HG02852 (cell line): Measurements from ENCODE around the gene SPTB.

Experiments
- ATAC-seq: cut with Tn5 transposase; IDR thresholded peaks from one replicate; pipeline ENCODE4 v1.9.1; 2021; ENCODE audit warnings: mild to moderate bottlenecking, moderate library complexity; ENCODE audit not compliant: unreplicated experiment

The SPTB gene

GRCh38 chr14:64698903-64699302, 180.8 kb downstream of the SPTB start:
- no peak for ATAC-seq

- ATAC-seq, result no peak
Observed at GRCh38 chr14:64696355-64696857, 183.3 kb downstream of the SPTB start.
